Mucosa of gallbladder (tissue), 1 donor: ENCODE results near the gene CCL13. TPM values are rescaled to one million over a fixed set of nuclear protein-coding genes. Genes with fewer than 3 reads are reported as not detected.

Experiments used
- DNase-seq: peaks from one replicate; pipeline ENCODE4 v3.0.0-alpha.2; 2020; ENCODE audit warnings: low spot score
- total RNA-seq: library from RNA; stranded (reverse); gene quantifications from one replicate; pipeline ENCODE4 v1.2.1, GENCODE V29; 2021
- donor health status: DM: no; HTN: no; CAD: no.

CCL13 gene
- total RNA-seq, 1 donor from 2014 or later = 1.5 TPM

DNA sequence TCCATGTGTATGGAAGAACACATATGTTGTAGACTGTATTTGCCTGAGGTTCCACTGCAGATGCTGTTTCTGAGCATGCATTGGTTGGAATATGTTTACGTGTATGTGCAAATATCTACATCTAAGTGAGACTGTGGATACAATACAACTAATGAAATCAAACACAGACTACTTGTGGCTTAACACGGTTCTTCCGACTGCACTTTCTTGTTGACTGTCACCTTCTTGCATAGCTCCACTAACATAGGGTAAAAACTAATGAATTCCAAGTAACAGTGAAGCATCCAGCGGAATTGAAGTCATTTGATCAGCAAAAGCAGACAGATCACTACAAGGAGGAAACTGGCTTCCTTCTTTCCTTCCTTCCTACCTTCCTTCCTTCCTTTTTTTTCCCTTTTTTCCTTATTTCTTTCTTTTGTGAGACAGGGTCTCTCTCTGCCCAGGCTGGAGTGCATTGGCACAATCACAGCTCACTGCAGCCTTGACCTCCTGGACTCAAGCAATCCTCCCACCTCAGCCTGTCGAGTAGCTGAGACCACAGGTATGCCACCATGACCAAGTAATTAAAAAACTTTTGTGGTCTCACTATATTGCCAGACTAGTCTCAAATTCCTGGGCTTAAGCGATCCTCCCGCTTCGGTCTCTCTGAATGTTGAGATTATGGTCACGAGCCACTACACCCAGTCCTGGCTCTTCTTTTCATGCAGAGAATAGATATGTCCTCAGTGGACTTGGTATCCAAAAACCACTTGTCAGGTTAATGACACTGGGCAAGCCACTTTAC lies 28.7 kb downstream of the CCL13 start:
- DNase-seq = no peak

DNA sequence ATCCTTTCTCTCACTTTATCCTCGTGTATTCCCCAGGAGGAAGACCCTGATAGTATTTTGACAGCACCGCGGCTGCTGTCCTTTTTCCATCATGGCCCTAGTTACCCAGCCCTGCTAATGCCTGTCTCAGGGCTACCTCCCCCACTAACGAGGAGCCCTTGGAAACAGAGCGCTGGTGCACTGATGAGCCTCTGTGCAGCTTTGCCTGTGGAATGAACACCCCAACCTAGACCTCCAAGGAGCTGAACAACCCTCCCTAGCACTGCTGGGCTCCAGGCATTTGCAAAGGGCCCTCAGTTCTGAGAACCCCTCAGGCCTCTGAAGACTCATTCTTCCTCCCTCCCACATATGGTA lies 30.0 kb downstream of the CCL13 start:
- no peak for DNase-seq

DNA sequence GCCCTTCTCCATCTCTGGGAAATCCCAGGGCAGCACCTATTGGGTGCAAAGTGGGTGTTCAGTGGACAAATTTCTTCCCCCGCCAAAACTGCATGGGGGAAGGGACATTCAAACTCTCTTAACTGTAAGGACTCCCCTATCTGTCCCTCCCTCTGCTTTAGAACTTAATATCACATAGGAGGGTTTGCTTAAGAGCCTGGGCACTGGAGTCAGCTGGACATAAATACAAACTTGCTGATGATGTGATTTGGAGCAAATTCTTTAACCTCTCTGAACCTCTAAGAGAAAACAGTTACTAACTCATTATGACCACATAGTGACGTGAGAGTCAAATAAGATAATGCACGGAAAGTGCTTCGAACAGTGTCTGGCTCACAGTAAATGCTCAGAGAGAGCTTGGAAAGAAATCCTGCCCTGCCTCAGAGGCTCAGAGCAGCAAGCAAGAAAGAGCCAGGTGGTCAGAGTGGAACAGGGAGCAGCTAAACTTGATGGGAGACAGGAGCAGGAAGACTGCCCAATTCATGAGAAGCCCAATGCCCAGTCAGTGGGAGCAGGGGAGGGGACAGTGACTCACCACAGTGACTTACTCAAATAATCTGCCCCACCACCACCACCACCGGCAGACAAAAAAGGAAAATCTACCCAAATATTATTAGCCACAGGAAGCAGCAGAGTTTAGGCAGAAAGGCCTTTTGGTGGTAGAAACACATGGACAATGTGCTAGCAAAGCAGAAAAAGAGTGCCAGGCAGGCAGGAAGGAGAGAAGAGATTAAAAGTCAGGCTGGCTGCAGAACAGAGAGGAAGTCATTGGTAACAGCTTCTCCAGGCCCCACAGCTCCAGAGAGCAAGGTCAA lies 30.6 kb downstream of the CCL13 start:
- DNase-seq = no peak

DNA sequence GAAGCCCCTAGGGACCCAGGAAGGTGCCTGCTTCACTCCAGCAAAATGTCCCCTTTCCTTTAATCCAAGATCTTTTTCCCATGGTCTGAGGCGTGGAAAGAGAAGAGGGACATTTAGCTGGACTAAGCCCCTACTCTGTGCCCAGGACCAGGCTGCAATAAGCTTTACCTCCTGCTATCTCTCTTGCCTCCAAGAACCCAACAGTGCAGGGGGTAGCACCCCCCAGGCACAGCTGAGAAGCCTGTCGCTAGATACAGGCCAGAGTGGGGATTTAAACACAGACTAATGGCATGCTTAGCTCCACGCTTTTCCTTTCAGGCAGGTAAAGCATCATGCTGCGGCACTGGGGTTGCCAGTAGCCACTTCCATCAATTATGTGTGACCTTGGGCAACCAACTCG lies 31.3 kb downstream of the CCL13 start:
- DNase-seq = no peak

DNA sequence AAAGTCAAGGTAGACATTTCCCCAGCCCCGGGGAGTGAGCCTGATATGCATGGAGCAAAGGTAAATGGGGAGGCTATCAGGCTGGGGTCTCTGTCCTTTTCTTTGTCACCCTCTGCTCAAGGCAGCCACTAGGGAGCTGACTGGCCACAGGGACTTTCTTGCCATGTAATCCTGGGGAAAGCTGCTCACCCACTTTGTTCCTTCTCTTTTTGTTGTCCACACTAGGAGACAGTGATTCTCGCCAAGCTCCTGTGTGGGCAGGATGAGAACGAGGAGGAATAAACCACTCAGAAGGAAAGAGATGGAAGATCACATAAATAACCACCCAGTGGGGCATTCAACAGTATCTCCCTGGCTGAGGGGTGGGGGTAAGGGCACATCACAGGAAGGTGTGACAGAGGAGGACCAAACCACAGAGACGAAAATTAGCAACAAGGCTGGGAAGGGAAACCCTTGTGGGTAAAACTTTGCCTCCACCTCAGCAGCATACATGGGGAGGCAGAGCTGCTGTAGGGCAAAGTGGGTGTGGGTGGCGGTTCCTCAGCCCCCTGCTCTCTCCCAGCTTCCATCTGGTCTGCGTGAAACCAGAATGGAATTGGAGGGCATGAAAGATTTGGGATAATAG lies 33.0 kb downstream of the CCL13 start:
- no peak for DNase-seq

DNA sequence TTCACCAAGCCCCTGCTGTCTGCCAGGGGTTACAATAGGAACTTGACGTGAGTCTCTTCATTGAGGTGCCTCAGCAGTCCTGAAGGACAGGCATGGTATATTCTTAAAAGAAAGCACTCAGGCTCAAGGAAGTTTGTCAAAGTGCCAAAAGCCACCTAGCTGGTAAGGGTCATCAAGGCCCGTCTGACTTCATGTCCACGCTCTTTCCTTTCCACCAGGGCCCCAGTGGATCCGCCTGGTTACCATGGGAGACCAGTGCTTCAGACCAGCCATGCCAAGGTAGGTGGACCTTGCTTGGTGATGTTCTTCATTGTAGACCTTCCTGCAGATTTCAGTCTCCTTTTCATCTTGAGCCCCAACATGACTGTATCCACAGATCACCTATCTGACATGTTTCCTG lies 34.4 kb downstream of the CCL13 start:
- DNase-seq = no peak

- DNase-seq = no peak
These were observed 35.0 kb downstream of the CCL13 start for GRCh38 chr17:34391241-34391640.

DNA sequence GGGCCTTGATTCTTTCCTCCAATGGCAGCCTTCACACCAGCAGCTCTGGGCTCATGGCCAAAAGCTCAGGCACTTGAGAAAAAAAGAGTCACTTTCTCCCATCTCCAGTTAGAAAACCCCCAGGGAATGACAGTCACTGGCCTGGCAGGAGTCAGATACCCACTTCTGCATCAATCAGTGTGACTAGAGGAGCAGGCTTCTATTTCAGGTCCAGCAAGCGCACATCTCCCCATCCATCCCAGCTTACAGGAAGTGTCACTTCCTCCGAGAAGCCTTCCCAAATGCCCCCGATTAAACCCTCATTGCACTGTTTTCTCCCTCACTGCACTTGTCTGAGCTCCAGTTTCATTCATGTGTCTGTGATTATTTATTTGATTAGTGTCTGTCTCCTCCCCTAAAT lies 37.1 kb downstream of the CCL13 start:
- no peak for DNase-seq

GRCh38 chr17:34397265-34397664 lies 41.0 kb downstream of the CCL13 start:
- DNase-seq = no peak

- no peak for DNase-seq
These were observed 42.7 kb downstream of the CCL13 start for GRCh38 chr17:34398990-34399389.

GRCh38 chr17:34399725-34400124 lies 43.4 kb downstream of the CCL13 start:
- DNase-seq = no peak

- DNase-seq = no peak
These were observed 44.1 kb downstream of the CCL13 start for GRCh38 chr17:34400301-34400931.

DNA sequence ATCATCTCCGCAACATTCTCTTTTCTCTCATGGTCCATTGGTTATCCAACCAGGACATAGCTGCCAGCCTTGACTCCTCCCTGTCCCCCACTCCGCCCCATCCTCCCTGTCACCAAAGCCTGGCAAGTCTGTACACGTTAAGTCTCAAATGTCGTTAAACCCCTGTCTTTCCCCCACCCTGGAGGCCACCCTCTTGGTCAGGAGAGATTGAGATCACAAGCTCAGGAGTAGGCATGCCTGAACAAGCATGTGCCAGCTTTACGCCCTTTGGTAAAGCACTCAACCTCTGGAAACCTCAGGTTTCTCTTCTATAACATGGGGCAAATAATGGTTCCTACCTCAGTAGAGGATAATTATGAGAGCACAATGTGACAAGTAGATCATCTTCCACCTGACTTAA lies 44.9 kb downstream of the CCL13 start:
- DNase-seq = no peak

GRCh38 chr17:34403006-34403405 lies 46.7 kb downstream of the CCL13 start:
- DNase-seq = no peak

GRCh38 chr17:34406226-34406625 lies 49.9 kb downstream of the CCL13 start:
- no peak for DNase-seq

Other genes starting within 250 kb of the CCL13 start
- 32.0 TPM for gene CCL2, start 101.2 kb upstream of the CCL13 start, total RNA-seq
- gene CCL7, start 86.3 kb upstream of the CCL13 start, total RNA-seq = not detected
- 1.7 TPM for gene CCL11, start 70.7 kb upstream of the CCL13 start, total RNA-seq
- gene CCL8, start 37.0 kb upstream of the CCL13 start, total RNA-seq = 1.2 TPM
- gene CCL1, start 6.8 kb downstream of the CCL13 start, total RNA-seq = not detected
- gene TMEM132E, start 223.1 kb downstream of the CCL13 start, total RNA-seq = 0.23 TPM